Activated CD4-positive, alpha-beta T cell treated with anti-CD3 and anti-CD28 coated beads, Interleukin-2, Interleukin-4, amounts not matched to agents 100 ng/mL and 50 ng/mL, durations not matched to agents 16 hours and 8 hours (primary cell): ENCODE measurements around the gene ZNF141.
"Not testable (repeated sequence)": the region's sequence is repeated elsewhere in the genome, so short reads cannot be mapped to it uniquely, and the experiment has no call there.

Experiments
- DNase-seq: peaks from one replicate; pipeline ENCODE4 v3.0.0-alpha.2; 2020; ENCODE audit warnings: low spot score

Gene ZNF141

DNA sequence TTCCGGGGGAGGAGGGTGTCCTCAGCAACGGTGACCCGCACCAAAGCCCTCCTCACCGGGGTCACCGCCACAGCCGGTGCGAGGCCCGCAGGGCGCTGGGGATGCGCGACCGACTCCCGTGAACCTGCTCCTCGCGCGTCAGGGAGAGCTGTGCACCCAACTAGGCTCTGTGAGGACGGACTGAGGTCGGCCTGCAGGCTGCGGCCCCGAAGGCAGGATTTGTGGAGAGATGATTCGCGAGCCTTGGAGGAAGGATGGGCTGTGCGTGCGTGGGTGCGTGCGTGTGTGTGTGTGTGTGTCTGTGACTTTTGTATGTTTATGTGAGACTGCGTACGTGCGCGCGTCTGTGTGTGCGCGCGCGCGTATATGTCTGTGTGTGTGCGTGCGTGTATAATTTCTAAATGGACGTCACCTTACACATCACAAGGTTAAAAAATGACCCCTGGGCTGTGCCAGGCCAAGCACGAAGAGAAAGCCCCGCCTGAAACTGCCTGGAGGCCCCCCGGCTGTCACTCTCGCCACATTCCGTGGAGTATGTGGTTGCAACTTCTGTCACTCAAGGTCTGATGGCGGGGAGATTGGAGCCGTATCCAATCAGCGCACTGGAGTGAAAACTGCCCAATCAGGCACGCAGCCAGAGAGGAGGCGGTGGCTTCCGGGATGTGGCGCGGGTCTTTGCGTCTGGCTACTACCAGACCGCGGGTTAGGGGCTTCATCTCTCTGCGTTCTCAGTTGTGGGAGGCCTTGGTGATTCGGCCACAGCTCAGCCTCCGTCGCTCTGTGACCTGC lies at the start of gene ZNF141:
ZNF141 (plus strand) TSS at position 672 of the 789 bp plus-strand sequence. CDS start 170 bp downstream, outside the sequence.
- DNase-seq: peak; percentile 95

DNA sequence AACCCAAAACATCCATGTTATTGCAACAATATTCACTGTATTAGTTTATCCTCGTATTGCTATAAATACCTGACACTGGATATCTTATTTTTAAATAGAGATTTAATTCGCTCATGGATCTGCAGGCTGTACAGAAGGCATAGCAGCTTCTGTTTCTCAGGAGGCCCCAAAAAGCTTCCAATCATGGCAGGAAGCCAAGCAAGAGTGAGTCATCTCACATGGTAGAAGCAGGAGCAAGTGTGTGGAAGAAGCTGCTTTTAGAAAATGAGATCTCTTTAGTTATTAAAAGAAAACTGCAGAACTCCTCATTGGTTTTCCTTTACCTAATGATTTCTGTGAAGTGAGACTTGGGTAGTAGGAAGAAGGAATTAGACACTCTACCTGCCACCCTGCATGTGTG lies 48.7 kb upstream of the ZNF141 start:
- no peak for DNase-seq

GRCh38 chr4:294732-295131 lies 42.9 kb upstream of the ZNF141 start:
- DNase-seq: no peak

GRCh38 chr4:302381-302780 lies 35.2 kb upstream of the ZNF141 start:
- no peak for DNase-seq

DNA sequence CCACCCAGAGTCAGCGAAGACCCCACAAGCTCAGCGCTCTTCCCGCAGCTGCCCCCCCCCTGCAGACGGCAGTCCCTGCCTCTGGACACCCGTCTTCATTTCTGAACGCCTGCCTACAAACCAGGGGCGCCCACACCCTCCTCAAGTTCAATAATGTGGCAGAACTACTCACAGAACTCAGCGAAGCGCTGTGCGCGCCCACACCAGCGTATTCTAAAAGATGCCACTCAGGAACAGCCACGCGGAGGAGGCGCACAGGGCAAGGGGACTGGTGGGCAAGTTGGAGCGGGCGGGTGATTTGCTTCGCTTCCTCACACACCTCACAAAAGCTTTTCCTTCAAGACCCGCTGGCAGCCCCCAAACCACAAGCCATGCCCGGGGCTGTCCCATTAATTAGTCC lies 33.1 kb upstream of the ZNF141 start:
- not testable (repeated sequence) for DNase-seq

DNA sequence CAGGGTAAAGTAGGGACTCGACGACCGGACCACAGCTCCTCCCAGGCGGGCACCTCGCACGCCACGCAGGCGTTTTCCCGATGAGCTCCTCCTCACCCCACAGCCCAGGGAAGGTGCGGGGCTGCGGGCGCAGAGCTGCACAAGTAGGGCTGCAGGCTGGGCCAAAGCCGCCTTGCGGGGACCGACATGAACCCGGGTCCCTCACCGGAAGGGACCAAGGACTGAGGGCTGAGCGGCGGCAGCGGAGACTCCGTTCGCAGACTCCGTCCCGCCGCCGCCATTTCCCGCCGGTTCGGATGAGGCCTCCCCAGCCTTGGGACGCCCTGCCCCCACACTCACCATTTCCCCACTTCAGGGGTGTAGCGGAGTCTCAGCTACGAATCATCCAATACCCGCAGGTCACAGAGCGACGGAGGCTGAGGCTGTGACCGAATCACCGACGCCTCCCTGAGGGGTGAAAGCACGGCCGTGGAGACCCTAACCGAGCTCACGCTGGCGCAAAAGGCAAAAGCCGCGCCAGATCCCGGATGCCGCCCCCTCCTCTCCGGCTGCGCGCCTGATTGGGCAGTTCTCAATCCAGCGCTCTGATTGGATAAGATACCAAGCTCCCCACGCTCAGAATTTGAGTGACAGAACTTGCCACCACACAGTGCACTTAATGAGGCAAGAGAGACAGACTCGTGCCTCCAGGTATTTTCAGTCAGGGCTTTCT lies 32.5 kb upstream of the ZNF141 start, which contains the start of gene ZNF732:
ZNF732 (minus strand) TSS at position 506 of the 712 bp plus-strand sequence; CDS start at position 342, 164 bp downstream.
- no peak for DNase-seq

- no peak for DNase-seq
These were observed 31.1 kb upstream of the ZNF141 start for GRCh38 chr4:306551-306961.

DNA sequence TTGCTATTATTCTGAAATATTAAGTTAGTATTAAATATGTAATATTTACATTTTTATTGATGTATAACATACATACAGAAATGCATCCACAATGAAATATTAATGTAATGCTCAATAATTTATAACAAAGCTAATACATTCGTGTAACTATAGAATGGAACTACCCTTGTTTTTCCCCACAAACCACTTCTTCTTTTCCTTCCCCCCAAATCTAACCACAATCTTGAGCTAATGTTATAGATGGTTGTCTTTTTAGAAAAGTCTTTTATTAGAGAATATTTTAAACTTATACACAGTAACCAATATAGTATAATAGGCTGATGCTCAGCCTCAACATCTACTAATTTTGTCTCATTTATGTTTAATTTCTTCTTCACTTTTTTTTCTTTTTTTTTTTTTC lies 27.8 kb upstream of the ZNF141 start:
- no peak for DNase-seq

DNA sequence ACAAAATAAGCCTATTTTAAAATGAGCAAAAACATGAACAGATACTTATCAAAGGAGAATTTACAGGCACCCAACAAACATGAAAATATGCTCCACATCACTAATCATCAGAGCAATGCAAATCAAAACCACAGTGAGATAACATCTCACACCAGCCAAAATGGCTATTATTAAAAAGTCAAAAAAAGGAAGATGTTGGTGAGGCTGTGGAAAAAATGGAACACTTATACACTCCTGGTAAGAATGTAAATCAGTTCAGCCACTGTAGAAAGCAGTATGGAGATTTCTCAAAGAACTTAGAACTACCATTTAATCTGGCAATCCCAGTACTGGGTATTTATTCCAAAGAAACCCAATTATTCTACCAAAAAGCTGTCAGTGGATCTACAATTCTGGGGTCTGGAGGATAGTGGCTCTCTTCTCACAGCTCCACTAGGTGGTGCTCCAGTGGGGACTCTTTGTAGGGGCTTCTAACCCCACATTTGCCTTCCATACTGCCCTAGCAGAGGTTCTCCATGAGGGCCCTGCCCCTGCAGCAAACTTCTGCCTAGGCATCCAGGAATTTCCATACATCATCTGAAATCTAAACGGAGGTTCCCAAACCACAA lies 23.2 kb upstream of the ZNF141 start:
- DNase-seq: no peak

GRCh38 chr4:328729-329128 lies 8.9 kb upstream of the ZNF141 start:
- no peak for DNase-seq

- DNase-seq: no peak
These were observed 2.1 kb upstream of the ZNF141 start for GRCh38 chr4:335515-335914.

DNA sequence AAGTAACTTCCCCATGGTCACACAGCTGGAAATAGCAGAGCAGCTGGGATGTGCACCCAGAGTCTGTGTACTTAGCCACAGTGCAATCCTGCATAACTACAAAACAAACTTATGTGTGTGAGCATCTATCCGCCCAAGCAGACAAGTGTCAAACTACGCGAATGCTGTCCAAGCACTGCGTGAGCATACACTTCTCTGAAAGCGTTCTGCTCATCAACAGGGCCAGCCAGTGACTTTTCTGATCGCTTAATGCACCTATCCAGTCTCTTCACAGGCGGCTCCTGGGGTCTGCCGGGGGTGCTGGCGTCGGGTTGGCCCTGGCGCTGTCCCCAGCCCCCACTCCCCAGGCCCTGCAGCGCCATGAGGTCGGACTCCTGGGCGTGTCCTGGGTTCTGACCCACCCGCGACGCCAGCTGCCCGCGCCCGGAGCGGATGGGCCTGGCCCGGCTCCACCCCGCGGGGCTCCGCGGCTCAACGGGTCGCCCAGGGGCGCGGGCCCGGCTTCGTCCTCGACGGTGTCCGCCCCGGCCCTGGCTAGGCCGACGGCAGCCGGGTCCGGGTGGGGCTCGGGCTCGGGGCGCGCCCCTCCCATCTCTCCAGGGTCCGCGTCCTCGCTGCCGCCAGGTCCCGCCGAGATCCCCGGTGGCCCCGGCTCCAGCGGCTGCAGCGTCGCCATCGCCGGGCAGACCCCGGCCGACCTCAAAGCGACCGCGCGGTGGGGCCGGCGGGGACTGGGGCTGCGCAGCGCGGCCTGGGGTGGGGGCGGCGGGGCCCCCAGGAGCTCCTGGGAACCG lies 1.3 kb upstream of the ZNF141 start:
- no peak for DNase-seq

- DNase-seq: no peak
These were observed 796 bp upstream of the ZNF141 start for GRCh38 chr4:336893-337142.

GRCh38 chr4:337932-338758 lies 531 bp downstream of the ZNF141 start:
- peak; percentile 35 for DNase-seq

GRCh38 chr4:338759-339097 lies 1.1 kb downstream of the ZNF141 start:
- DNase-seq: no peak

GRCh38 chr4:340011-340410 lies 2.4 kb downstream of the ZNF141 start:
- no peak for DNase-seq

GRCh38 chr4:373062-373839 lies 35.6 kb downstream of the ZNF141 start:
- DNase-seq: no peak

- no peak for DNase-seq
These were observed 36.9 kb downstream of the ZNF141 start for GRCh38 chr4:374298-375160.

DNA sequence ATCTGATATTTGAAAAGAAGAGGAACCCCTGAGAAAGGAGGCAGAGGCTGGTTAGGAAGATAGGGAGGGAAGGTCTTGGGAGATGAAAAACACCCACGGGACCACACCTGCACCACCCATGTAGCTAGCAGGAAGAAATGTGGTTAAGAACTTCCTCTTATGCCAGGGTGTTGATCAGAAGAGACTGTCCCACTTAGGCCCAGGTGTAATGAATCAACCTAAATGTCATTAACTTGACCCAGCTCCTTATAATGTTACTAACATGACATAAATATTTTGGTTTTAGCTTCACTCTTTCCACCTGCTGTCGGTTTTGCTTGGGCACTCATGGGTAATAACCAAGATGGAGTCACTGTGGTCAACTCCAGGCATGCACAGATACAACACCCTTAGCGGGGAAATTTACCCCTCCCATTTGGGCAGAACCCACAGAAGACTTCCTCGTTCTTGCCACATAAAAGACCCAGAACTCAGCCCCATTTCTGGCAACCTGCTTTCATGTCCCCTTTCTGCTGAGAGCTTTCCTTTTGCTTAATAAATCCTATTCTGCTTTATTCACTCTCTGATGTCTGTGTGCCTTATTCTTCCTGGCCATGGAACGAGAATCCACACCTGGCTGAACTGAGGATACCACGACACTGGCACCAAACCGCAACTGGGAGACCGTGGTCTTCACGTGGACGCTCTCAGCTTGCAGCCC lies 46.8 kb downstream of the ZNF141 start:
- DNase-seq: no peak
